GM18520 (cell line): ENCODE data around the gene OR10P1.

Experiments
- ATAC-seq: cut with Tn5 transposase; IDR thresholded peaks from one replicate; pipeline ENCODE4 v1.9.1; 2021; ENCODE audit not compliant: unreplicated experiment

OR10P1 gene

DNA sequence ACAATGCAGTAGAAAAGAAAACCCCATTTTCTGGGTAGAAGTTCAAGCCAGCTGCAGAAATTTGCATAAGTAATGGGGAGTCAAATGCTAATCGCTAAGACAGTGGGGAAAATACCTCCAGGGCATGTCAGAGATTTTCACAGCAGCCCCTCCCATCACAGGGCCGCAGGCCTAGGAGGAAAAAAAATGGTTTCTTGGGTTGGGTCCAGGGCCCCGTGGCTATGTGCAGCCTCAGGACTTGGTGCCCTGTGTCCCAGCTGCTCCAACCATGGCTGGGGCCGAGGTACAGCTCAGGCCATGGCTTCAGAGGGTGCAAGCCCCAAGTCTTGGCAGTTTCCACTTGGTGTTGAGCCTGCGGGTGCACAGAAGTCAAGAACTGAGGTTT lies 14.6 kb downstream of the OR10P1 start:
- no peak for ATAC-seq

DNA sequence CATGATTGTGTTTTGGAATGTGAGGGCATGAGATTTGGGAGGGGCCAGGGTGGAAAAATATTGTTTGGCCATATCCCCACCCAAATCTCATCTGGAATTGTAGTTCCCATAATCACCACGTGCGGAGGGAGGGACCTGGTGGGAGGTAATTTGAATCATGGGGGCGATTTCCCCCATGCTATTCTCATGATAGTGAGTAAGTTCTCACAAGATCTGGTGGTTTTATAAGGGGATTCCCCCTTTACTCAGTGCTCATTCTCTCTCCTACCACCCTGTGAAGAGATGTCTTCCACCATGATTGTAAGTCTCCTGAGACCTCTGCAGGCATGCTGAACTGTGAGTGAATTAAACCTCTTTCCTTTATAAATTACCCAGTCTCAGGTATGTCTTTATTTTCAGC lies 15.7 kb downstream of the OR10P1 start:
- no peak for ATAC-seq

DNA sequence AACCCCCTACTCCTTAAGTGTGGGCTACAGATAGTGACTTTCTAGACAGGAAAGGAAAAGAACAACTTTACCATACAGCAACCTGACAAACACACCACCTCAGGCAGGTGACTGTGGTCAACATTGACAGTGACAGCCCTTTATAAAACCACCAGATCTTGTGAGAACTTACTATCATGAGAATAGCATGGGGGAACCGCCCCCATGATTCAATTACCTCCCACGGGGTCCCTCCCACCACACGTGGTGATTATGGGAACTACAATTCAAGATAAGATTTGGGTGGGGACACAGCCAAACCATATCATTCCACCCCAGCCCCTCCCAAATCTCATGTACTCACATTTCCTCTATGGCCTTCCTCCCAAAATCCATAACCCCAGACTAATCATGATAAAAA lies 16.3 kb downstream of the OR10P1 start:
- ATAC-seq, result no peak

DNA sequence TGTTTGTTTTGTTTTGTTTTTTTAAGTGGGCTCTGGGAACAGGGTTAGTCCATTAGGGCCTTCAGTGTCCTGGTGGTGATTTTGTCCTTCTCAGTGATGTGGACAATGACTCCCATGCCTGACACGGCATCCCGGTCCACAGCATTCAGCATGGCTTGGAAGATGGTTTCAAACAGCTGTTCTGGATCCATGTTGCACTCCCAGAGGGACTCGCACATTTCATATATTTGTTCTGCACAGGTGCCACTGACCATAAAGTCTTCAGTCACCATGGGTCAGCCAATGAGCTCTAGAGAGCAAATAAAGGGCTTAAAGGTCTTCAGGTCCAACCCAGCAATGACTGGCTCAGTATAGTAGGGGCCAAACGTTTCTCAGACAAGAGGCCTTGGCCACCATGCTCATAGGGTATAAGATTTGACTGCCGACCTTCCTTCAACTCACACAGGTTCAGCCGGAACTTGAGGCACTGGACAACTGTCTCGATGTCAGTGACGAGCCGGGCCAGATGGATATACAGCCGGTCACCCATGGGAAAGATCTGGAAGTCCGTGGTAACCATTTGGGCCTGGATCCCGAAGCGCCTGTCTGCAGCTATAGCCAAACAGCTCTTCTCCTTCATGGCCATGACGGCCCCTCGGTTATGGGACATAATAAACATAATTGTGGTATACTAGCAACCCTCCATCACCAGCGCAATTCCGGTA lies 18.0 kb downstream of the OR10P1 start:
- no peak for ATAC-seq

DNA sequence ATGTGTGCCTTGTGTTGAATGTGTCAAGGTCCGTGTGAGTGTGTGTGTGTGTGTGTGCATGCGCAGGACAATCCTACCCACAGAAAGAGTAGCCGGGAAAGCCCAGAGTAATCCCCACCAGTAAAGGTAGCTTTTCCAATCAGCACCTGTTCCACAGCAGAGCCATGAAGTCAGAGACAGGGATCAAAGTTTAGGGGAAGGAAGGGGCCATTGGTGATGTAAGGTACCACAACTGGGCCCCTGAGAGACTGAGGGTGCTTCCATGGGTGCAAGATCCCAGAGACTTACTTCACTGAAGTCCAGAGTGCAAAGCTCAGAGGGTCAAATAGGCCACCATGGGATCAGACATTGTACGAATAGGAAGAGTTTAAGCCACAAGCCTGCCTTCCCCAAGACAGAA lies 20.5 kb downstream of the OR10P1 start:
- no peak for ATAC-seq

DNA sequence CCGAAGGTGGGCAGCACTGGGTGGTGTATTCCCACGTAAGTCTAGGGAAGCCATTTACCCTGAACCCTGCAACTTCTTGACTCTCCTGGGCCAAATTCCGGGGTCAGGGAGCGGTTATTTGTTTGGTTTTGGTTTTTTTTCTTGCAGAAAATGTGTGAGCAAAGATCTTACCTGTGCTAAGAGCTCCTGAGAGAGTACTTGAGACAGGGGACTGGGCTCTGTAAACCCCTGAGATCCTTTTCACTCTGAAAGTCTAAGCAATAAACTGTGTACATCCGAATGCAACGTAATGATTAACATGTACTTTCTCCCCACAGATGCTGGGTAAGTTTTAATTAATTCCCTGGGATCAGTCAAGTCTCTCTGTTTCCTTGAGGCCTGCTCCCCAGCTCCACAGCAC lies 21.5 kb downstream of the OR10P1 start:
- ATAC-seq, result no peak

DNA sequence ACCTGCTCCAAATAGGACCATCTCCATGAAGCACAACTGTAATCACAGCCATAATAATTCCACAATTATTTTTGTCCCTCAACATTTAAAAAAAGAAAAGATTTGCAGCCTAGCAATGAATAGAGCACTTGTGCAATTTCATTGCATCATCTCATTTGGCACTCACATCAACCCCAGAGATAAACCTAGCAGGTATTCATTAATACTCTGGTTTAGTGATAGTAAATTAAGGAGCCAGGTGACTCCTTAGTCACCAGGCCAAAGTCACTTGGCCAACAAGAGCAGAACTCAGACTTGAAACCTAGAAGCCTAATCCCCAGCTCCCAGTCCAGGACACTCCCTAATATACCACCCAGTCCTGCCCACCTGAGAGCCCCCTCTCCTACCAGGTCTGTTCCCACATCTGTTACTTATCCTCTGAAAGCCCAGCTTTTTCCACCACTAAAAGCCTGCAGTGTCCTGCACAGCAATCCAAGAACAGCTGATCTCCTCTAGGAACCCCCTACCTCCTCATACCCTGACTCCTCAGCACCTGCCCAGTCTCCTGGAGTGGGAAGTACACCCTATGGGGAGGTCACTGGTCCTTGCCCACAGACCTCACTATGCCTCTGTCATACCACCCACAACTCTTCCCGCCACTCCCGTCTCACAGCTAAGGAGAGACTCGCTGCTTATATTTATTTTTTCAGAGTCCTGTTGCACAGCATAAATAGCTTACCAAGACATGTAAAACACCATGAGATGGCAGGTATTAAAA lies 22.1 kb downstream of the OR10P1 start:
- no peak for ATAC-seq

DNA sequence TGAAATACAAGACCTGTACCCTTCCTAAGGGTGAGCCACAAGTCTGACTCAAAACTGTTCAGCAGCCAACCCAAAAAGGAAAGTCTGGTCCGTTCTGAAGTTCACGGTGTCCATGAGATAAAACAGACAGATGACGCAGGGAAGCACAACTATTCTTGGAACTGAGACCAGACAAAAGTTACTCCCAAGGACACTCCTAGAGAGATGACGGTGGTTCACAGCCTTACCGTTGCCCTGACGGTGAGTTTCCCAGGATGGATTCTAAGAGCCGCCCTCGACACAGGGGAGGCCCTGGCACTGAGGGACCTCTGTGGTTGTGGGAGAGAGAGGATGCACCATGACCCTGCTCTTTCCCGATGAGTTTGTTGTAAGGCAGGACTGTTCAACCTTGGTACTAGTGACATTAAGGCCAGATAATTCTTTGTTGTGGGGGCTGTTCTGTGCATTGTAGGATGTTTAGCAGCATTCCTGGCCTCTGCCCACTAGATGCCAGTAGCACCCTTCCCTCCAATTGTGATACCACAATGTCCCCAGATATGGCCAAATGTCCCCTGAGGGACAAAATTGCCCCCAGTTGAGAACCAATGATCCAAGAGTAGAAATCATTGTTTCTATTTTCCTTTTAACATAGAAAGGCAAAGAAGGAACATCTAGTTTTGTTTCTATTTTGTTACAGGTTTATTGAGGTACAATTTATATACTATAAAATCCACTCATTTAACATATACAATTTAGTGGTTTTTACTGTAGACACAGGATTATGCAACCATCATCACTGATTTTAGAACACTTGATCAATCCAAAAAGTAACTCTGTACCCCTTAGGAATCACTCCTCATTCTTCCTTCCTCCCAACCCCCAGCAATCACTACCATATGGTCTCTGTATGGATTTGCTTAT lies 23.0 kb downstream of the OR10P1 start:
- ATAC-seq, result no peak

DNA sequence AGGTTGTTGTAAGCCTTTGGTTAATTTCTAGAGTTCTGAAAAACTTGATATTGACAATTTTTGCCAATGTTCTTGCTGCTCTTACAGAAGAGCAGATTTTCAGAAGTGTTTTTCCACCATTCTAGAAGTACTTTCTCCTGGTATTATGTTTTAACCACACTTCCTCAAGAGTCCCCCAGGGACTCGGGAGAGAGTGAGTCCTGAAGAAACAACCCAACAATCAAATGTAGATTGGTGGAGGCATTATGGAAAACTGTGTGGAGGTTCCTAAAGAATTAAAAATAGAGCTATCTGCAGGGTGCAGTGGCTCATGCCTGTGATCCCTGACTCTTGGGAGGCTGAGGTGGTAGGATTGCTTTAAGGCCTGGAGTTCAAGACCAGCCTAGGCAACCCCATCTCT lies 26.7 kb downstream of the OR10P1 start:
- ATAC-seq, result no peak

DNA sequence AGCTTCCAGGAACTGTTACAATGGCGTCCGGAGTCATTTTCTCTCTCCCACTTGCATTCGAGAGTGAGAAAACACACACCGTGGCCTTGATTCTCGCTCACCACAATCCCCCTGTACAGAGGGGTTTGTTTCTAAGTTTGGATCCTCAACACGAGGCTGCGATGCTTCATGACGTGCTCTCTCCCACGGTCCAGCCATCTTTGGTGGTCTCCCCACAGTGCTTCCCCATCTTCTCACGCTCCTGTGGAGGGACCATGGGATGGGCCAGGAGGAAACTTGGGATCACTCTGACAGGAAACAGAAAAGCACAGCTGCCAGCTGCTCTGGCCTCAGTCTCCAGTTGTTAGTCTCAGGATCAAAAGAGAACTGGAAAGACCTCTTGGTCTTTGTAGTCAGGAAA lies 28.1 kb downstream of the OR10P1 start:
- no peak for ATAC-seq

DNA sequence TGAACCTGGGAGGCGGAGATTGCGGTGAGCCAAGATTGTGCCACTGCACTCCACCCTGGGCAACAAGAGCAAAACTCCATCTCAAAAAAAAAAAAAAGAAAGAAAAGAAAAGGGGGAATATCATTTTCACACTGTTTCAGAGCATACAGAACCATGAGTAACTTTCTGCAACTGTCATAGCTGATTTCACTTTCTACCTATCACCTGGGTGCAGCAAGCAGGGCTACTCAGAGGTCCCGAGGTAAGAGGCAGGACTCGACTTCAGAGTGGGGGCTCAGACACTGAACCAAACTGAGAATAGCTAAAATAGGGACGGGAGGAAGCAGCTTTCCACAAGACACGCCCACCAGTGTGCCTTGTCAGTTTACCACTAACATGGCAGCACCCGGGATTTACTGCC lies 29.8 kb downstream of the OR10P1 start:
- no peak for ATAC-seq

DNA sequence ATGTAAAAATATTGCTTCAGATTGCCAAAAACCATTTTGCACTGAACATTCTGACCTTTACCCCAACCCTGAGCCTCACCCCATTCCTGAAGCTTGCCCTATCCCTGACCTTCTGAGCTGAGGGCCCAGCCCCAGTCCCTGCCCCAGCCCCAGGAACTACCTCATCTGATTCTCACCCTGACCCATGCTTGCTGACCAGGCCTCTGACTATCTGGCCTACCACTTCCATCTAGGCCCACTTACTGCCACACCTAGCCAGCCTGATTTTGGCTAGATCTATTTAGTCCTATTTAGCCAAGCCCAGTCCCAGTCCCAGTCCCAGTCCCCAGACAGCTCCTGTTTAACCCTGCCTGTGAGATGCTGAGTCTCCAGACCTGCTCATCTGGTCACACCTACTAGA lies 33.6 kb downstream of the OR10P1 start:
- ATAC-seq, result no peak

DNA sequence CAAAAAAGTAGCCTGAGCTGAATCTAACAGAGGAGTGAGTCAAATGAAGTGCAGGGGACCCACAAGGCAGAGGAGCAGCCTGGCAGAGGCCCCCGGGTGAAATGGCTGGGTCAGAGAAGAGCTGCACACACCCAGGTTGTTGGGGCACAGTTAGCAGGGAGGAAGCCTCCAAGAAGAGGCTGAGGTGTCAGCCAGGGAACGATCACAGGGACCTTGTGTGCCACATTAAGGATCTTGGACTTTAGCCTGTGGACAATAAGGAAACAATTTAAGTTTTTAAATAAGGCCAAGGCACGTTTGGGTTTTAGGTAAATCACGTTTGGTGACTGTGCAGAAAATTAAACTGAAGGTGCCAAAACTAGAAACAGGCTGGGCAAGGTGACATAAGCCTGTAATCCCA lies 35.1 kb downstream of the OR10P1 start:
- ATAC-seq, result no peak

DNA sequence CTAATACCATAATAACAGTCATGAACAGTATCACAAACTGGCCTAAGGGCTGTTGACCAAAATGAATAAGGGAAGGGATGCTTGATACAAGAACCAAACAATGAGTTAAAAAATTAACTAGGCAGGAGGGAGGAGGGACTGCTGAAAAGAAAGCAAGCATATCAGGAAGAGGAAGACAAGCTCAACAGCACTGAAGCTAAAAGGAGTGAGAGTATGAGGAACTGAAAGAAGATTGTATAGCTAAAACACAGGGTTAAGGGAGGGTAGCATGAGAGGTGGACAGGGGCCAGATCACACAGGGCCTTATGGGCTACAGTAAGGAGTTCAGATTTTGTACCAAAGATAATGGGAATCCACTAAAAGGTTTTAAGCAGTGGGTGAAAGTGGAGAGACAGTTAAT lies 36.9 kb downstream of the OR10P1 start:
- peak; percentile 90 for ATAC-seq

DNA sequence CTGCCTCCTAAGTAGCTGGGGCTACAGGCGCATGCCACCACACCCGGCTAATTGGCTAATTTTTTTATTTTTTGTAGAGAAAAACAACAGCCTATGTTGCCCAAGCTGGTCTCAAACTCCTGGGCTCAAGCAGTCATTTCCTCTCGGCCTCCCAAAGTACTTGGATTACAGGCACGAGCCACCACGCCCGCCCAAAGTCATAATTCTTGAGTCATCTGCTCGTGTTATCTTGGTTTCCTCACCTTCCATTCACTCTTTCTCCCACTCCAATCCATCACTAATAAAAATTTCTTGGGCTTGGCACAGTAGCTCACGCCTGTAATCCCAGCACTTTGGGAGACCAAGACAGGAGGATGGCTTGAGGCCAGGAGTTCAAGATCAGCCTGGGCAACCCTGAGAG lies 39.0 kb downstream of the OR10P1 start:
- ATAC-seq, result no peak

DNA sequence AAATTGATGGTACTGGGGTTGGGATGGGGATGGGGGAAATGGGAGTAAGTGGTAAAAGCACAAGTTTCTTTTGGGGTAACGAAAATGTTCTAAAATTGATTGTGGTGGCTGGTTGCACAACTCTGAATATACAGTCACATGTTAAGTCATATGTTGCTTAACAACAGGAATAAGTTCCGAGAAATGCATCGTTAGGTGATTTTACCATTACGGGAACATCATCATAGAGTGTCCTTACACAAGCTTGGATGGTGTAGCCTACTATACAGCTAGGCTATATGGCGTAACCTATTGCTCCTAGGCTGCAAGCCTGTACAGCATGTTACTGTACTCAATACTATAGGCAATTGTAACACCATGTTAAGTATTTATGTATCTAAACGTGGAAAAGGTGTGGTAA lies 40.0 kb downstream of the OR10P1 start:
- no peak for ATAC-seq

DNA sequence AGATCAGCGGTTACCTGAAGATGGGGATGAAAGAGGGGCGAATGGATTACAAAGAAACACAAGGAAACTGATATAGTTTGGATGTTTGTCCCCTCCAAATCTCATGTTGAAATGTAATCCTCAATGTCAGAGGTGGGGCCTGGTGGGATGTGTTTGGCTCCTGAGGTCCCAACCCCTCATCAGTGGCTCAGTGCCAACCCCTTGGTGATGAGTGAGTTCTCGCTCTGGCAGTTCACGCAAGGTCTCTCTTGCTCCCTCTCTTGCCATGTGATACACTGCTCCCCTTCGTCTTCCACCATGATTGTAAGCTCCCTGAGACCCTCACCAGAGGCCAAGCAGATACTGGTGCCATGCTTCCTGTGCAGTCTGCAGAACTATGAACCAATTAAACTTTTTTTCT lies 43.0 kb downstream of the OR10P1 start:
- no peak for ATAC-seq

DNA sequence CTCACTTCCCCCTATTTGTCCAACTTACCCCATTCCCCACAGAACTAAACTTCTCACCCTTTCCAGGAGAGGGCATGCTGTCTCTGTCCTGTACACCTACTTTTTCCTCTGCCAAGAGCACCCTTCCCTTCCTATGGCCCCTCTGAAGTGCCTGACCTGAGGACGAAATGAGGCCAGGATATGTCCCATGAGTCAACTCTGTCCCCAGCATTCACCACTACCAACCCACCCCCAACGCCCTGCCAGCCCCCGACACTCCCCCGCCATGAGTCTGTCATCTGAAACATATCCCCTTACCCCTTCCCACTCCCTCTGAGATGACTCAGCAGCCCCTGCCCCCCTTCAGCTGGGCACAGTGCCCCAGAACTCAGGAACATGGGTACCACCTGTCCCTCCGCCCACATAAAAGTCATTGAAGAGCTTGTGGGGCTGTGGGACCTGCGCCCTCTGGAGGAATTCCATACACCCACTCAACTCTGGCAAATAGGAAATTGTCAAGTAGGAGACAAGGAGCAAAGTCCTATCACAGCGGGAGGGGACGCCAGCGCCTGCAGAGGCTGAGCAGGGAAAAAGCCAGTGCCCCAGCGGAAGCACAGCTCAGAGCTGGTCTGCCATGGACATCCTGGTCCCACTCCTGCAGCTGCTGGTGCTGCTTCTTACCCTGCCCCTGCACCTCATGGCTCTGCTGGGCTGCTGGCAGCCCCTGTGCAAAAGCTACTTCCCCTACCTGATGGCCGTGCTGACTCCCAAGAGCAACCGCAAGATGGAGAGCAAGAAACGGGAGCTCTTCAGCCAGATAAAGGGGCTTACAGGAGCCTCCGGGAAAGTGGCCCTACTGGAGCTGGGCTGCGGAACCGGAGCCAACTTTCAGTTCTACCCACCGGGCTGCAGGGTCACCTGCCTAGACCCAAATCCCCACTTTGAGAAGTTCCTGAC lies 44.7 kb downstream of the OR10P1 start:
- no peak for ATAC-seq

DNA sequence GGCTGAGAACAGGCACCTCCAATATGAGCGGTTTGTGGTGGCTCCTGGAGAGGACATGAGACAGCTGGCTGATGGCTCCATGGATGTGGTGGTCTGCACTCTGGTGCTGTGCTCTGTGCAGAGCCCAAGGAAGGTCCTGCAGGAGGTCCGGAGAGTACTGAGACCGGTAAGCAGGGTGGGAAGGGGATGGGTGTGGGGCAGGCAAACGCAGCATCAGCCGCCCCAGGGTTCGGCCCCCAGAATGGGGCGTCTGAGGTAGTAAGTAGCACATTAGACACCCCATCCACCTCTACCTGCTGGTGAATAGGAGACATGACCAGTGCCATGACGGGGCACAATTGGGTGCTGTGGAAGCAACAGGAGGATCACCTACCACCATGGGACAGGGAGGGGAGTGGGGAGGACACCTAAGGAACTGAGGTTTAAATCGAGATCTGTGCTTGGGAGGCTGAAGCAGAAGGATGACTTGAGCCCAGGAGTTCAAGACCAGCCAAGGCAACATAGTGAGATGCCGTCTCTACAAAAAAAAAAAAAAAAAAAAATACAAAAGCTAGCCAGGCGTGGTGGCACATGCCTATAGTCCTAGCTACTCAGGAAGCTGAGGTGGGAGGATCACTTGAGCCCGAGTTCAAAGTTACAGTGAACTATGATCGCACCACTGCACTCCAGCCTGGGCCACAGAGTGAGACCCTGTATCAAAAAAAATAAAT lies 45.5 kb downstream of the OR10P1 start:
- ATAC-seq, result no peak

DNA sequence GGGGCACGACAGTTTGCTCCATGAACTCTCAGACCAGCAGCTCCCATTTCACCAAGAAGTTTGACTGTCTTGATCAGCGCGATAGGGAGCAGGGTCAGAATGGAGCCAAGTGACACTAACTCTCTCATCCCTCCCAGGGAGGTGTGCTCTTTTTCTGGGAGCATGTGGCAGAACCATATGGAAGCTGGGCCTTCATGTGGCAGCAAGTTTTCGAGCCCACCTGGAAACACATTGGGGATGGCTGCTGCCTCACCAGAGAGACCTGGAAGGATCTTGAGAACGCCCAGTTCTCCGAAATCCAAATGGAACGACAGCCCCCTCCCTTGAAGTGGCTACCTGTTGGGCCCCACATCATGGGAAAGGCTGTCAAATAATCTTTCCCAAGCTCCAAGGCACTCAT lies 47.0 kb downstream of the OR10P1 start:
- ATAC-seq, result no peak
